Activated CD8-positive, alpha-beta memory T cell treated with anti-CD3 and anti-CD28 coated beads, Interleukin-2, amount 50 U/mL, for 24 hours (primary cell): Measurements from ENCODE around the gene MT1E.
"Not testable (repeated sequence)": the region's sequence is repeated elsewhere in the genome, so short reads cannot be mapped to it uniquely, and the experiment has no call there.

Experiments used
- DNase-seq: peaks from one replicate; pipeline ENCODE4 v3.0.0-alpha.2; 2020; ENCODE audit errors: extremely low read depth

Gene MT1E

DNA sequence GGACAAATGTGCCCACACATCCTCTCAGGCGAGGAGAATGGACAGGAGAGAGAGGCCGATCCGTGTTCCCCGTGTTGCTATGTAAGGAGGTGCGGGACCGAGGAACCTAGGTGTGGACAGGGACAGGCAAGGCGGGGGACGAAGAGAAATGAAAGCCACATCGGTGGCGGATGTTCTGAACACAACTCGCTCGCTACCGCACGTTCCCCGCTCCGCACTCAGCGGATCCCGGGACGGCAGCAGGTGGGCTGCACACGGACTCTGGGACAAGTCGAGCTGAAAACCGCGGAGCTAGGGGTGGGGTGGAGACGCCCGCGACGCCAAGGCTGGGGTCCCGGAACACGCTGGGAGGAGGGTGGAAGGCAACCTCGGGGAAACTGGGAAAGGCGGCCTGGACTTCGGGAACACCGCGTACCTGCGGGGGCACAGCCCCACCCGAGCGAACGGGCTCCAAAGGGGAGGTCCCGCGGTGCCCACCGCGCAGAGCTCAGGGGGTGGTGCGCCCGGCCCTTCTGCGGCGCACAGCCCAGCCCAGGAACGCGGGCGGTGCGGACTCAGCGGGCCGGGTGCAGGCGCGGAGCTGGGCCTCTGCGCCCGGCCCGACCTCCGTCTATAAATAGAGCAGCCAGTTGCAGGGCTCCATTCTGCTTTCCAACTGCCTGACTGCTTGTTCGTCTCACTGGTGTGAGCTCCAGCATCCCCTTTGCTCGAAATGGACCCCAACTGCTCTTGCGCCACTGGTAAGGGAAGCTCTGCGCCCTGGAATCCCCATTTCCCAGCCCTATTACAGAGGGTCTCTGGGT, at the start of gene MT1E:
TSS of gene MT1E (plus strand) at position 642 of the 803 bp plus-strand sequence. CDS start at position 713, 71 bp downstream.
- no peak for DNase-seq

DNA sequence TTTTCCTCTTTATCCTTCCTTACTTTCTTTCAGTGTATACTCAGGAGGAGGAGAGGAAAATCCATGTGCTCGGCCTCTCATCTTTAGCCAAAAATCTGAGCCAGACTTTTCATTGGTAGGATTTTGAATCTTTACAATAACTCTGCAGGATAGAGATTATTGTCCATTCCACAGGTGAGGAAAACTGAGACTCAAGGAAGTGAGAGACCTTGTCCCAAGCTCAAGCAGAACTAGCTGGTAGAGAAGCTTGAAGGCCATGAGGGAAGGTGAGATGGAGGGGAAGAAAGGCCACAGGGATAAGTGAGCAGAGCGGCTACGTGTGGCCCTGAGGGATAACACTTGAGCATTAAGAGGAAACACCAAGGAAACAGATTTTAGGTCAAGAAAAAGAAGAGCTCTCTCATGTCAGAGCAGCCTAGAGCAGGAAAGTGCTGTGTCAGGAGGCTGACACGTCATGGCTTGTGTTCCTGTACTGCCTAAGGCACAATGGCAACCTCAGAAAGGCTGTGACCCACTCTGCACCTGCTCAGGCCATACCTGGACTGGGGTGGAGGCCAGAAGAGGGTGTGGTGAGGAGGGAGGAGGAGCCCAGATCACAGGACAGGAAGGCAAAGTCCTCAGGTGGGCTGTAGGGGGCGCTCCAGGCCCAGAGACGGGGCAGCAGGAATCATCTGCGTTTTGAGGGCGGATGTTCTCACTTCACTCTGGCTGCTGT, 48.8 kb upstream of the MT1E start:
- peak; percentile 63 for DNase-seq

DNA sequence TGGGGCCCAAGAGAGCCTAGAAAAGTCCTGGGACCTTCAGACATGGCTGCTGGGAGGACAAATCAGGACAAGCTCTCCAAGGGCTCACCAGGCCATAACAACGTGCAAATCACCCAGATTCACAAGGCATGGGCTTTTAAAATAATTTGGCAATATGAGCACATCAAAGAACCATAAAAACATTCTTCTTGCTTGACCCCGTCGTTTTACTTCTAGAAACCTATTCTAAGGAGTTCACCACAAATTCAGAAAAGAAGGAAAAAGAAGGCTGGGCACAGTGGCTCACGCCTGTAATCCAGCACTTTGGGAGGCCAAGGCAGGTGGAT, 48.3 kb upstream of the MT1E start:
- DNase-seq: no peak

GRCh38 chr16:56580391-56581048, 45.1 kb upstream of the MT1E start:
- no peak for DNase-seq

DNA sequence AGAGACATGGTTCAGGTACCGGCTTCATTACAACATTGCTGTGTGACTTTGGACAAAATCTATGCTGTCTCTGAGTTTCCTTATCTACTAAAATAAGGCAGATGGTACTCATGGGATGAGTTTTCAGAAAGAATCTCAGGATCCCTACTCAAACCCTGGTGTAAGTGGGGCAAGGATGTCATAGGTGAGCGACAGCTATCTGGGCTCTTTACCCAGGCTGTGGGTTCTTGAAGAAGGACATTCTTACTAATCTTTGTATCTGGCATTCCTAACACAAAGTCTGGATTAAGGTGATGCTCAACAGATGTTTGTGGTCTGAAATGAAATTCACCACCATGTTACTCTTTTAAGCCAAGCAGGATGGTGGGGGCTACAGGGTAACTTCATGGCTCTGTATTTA, 42.7 kb upstream of the MT1E start:
- DNase-seq: not testable (repeated sequence)

- no peak for DNase-seq
These were observed 42.0 kb upstream of the MT1E start for GRCh38 chr16:56583351-56584168.

DNA sequence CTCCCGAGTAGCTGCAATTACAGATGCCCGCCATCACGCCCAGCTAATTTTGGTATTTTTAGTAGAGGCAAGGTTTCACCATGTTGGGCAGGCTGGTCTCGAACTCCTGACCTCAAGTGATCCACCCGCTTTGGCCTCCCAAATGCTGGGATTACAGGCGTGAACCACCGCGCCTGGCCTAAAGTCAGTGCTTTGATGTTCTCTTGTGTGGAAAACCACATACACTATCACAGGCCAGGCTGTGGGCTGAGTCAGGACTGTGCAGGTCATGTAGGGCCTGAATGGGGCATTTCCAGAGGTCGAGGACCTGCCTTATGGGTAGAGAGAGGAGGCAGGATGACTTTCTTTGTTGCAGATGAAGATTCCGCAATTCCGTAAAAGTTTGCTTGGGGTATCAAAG, 41.3 kb upstream of the MT1E start:
- no peak for DNase-seq

GRCh38 chr16:56588781-56589140, 36.8 kb upstream of the MT1E start:
- DNase-seq: no peak

- DNase-seq: no peak
These were observed 36.2 kb upstream of the MT1E start, which contains the start of gene MT3 for GRCh38 chr16:56589141-56590039. Gene MT3, plus strand, starts transcription at chr16:56589528. Its CDS starts 63 bp downstream, at chr16:56589591.

DNA sequence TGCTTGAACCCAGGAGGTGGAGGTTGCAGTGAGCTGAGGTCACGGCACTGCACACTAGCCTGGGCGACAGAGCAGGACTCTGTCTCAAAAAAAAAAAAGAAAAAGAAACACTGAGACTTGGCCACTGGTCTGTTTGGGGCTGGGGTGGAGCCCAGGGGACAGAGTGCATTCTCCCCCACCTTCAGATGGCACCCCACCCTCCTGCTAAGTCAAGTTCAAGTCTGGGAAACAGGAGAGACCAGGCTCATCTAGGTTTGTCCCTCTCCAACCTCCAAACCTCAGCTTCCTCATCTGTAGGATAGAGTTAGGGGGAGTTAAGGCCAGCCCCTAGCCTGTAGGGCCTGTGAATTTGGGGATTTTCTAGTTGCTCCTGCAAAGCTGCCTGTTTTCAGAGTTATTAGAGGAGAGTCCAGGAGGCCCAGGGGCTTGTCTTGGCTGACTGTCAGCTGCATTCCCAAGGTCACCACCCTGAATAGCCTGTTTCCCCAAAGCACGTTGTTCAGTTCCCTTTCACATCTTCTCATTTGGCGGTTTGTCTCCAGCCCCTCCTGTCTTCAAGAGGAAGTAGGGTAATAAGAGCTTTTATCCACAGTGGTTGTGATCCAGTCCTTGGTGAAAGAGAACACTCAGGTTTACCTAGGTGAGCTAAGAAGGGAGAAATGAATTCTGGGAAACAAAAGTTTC, 34.1 kb upstream of the MT1E start:
- no peak for DNase-seq

DNA sequence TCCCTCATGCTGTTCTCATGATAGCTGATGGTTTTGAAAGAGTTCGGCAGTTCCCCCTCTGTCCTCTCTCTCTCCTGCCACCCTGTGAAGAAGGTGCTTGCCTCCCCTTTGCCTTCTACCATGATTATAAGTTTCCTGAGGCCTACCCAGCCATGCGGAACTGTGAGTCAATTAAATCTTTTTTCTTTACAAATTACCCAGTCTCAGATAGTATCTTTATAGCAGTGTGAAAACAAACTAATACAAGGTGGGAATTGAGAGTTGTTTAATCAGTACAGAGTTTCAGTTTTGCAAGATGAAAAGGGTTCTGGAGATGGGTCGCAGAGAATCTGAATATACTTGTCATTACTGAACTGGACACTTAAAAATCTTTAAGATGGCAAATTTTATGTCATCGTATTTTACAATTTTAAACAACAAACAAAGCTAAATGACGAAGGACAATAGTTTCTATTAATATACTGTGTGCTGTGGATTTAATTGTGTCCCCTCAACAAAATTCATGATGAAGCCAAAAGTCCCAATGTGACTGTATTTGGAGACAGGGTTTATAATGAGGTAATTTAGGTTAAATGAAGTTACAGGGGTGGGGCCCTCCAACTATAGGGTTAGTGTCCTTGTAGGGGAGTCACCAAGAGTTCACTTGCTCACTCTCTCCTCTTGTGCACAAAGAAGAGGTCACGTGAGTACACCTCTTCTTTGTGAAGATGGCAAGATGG, 31.8 kb upstream of the MT1E start:
- no peak for DNase-seq

DNA sequence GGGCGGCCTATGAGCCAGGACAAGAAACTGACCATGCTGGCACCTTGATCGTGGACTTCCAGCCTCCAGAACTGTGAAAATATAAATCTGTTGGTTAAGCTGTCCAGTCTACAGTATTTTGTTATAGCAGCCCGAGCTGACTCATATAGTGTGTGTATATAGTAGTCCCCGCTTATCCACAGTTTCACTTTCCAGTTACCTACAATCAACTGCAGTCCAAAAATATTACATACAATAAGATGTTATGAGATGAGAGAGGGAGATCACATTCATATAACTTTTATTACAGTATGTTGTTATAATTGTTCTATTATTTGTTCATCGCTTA, 31.3 kb upstream of the MT1E start:
- no peak for DNase-seq

DNA sequence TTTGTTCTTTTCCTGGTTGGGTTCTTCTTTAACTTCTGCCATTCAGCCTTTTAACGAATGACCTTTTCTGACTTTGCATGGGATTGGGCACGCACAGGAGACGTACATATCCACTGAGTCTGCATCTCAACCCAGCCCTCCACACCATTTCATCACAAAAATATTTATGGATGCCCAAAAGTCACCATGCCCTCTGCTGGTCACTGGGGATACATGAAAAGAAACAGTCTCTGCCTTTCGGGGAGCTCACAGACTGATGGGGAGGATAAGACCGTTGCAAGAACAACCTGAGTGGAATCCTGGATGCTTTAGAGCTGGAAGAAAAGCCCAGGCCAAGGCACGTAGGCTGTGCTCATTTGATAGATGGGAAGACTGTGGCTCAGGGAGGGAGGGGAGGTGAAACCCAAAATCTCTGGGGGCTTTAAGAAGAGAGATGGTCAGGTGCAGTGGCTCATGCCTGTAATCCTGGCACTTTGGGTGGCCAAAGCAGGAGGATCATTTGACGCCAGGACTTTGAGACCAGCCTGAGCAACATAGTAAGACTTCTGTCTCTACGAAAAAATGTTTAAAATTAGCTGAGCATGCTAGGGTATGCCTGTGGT, 25.1 kb upstream of the MT1E start:
- DNase-seq: no peak

DNA sequence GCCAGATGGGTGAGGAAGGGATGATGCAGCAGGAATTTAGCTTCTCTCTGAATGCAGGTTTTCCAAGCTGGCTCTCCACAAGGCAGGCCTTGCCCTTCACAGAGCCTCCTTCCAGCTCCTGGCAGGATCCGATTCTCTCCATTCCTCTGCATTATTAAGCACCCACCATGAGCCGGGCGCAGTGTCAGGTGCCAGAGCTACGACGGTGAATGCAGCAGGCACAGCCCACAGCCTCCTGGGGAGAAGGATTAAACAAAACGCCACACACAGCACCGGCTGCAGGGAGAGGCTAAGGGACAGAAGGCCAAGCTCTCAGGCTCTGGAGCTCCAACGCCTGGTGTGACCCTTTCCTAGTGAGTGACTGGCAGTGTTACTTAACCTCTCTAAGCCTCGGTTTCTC, 24.3 kb upstream of the MT1E start:
- DNase-seq: no peak

- DNase-seq: no peak
These were observed 22.0 kb upstream of the MT1E start for GRCh38 chr16:56603589-56603988.

GRCh38 chr16:56604966-56605365, 20.6 kb upstream of the MT1E start:
- no peak for DNase-seq

DNA sequence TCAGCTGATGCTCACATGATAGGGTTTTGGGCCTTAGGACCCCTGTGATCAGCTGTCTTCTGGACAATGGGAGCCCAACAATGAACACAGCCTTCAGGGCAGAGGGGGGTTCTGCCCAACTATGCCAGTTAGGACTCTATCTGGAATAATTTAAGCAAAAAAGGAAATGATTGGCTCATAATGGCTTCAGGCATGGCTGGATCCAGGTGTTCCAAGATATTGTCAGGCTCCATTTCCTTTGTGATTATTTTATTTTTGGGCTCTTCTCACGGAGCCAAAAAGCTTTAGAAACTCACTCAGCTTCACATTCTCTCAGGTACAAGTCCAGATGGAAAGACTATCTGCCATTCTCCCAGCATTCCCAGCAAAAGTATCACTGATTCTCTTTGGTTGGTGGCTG, 20.1 kb upstream of the MT1E start:
- DNase-seq: no peak

DNA sequence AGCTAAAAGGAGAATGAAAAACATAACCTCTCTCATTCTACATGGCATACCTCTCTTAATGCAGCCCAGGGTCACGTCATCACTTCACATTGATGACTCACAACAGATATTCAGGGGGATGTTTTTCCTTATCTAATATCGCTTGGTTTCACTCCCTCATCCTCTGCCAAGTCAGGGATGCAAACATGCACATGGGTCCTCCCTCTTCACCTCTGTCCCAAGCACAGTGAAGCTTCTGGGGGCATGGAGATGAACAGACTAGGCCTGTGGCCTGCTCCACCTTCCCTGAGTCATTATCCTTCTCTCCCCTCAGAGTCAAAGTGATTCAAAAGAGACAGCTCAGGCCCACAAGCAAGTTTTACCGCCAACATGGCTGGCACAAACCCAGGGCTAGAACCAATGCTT, 19.5 kb upstream of the MT1E start:
- DNase-seq: no peak

DNA sequence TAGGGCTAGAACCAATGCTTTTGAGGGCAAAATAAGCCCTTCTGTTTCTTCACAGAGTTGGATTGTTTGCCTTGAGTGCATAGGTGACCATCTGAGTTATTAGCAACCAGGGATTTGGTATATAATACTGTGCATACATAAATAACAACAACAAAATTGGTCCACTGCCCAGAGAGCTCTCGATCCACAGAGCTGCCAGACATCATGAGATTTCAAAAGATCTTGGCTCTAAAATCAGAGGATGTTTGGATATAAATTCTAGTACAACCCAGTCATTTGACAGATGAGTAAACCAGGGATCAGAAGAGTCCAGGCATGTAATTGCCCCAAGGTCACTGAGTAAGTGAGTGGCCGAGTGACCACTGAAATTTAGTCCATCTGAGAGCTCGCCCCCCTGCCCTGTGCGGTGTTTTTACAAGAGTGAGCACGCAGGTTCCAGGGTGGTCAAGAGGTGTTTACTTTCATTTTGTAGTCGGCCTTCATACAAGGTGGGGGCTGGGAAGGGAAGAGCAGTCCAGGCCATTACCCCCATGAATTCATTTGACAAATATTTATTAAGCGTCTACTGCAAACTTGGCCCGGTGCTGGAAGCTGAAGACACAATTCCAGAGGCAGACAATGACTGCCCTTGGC, 19.0 kb upstream of the MT1E start:
- DNase-seq: no peak
